Dedifferentiated amniotic fluid mesenchymal stem cell (primary cell): Measurements from ENCODE around the gene PTH2.

ENCODE experiments used
- DNase-seq: peaks from one replicate; pipeline ENCODE4 v3.0.0-alpha.2; 2016; ENCODE audit errors: extremely low spot score

PTH2 gene

DNA sequence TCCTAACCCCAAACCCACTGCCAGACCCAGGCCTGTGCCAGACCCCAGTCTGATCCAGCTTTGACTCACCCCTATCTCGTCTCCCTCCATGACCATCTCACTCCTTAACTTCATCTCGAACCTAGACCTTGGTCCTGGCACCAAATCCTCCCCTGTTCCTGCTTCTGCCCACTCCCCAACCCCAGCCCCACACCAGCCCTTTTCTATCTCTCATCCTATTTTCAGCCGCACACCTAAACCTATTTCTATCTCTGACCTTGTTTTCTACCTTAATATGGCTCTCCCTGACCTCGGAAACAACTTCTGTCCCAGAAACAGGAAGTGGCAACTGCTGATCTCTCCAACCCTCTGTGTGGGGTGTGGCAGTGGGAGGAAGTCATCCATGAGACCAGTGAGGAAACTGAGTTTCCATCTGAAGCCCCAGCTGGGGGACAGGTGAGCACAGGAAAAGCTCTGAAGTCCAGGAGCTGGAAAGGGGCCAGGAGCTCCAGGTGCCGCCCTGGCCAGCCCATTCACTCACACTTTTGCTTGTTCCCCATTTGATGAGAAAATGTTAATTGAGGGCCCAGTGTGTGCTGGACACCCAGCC, 13.7 kb downstream of the PTH2 start:
- no peak for DNase-seq

DNA sequence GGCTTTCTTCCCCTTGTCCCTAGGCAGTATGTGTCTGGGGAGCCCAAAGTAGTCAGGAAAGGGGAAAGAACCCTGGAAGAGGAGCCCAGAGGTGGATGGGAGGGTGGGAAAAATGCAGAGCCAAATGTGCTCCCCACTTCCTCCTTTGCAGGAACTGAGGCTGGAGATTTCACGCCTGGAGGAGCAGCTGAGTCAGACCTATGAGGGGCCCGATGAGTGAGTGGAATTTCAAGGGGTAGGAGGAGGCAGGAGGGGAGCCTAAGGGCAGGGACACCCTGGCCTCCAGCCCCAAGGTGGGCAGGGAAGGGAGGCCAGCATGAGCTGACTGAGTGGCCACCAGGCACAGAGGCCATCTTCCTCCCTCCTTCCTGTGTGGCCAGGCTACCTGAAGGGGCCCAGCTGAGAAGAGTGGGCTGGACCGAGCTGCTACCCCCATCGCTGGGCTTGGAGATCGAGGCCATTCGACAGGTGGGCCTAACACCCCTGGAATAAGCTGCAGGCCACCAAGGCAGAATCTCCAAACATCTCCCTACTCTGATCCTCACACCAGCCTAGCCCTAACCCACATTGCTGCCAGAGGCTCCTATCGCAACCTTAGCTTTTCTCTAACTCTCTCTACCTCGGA, 14.3 kb downstream of the PTH2 start:
- no peak for DNase-seq

DNA sequence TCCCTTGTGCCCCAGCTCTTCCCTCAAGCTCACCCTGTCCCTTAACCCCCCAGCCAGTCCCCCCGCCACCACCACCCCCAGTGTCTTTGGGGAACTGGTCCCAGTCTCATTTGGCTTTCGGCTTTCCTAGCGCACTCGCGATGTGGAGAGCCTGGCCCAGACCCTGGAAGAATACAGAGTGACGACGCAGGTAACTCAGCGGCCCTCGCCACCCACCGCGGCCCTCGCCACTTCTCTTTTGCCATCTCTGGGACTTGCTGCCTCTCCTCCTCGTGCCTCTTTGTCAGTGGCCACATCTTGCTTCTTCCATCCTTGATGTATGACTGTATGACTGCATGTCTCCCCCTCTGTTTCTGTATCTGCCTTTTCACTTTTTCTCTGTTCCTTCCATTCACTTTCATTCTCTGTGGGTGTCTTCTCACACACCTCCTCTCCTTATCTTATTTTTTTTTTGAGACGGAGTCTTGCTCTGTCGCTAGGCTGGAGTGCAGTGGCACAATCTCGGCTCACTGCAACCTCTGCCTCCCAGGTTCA, 15.7 kb downstream of the PTH2 start:
- no peak for DNase-seq

DNA sequence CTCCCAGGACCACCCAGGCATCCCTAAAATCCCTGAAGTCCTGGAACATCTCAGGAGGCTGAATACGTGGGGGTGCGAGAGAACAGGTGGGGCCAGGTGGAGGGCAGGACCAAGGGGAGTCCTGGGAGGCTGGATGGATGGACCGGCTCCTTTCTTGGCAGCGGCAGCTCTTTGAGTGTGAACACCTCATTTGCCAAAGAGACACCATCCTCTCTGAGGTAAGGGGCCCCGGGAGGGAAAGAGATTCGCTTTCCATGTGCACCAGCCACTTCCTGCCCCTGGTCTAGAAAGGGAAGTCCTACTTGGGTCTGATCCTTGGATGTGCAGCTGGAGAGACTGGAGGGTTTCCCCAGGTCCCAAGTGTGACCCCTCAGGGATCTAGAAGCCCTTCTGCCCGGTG, 16.2 kb downstream of the PTH2 start:
- DNase-seq = no peak

DNA sequence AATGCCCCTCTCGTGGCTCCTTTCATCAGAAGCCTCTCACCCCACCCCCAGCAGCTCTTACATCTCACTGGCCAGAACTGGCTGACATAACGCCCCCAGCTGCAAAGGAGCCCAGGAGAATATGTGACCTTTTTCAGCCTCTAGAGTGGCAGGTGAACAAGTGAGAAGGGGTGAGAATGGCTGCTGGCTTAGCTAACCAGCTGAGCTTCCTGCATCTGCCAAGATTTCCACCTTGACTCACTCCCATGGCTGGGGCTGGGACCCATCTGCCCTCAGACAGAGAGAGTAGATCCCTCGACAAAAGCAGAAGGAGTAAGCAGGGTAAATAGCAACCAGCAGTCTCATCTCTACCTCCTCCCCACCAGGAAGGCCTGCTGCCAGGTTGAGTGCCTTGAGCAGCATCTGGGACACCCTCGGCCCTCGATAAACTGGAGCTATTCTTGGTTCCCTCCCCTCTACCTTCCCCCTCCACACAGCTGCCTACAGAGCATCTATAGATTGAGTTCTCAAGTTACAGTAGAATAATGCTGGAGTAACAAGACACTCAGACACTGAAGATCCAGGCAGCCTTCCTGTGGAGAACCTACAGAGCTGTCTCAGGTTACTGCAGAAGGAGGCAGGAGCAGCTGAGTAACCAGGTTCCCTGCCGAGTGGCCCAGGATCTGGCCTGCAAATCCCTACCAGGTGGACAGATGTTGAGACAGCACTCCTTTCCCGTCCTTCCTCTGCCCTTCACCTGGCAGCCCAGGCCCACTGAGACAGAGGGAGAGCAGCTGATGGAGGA, 19.6 kb downstream of the PTH2 start:
- DNase-seq = no peak

DNA sequence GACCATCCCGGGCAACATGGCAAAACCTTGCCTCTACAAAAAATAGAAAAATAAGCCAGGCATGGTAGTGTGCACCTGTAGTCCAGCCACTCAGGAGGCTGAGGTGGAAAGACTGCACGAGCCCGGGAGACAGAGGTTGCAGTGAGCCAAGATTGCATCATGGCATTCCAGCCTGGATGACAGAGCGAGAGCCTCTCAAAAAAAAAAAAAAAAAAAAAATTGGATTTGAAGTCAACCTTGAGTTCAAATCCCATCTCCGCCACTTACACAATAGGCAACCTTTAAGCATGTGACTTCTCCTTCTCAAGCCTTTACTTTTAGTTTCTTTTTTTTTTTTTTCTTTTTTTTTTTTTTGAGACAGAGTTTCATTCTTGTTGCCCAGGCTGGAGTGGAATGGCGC, 23.2 kb downstream of the PTH2 start:
- no peak for DNase-seq

DNA sequence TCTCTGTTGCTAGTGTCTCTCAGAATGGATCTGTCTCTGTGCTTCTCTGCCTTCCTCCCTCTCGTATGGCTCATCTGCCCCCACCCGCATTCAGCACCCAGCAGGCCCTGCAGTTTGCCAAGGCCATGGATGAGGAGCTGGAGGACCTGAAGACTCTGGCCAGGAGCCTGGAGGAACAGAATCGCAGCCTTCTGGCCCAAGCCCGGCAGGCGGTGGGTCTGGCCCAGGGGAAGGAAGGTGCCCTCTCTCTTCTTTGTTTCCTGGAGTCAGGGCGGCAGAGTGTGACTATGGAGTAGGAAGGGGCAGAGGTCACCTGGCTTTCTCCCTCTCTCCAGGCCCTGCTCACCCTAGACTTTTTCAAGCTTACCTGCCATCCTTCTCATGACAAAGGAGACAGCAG, 24.3 kb downstream of the PTH2 start:
- no peak for DNase-seq

DNA sequence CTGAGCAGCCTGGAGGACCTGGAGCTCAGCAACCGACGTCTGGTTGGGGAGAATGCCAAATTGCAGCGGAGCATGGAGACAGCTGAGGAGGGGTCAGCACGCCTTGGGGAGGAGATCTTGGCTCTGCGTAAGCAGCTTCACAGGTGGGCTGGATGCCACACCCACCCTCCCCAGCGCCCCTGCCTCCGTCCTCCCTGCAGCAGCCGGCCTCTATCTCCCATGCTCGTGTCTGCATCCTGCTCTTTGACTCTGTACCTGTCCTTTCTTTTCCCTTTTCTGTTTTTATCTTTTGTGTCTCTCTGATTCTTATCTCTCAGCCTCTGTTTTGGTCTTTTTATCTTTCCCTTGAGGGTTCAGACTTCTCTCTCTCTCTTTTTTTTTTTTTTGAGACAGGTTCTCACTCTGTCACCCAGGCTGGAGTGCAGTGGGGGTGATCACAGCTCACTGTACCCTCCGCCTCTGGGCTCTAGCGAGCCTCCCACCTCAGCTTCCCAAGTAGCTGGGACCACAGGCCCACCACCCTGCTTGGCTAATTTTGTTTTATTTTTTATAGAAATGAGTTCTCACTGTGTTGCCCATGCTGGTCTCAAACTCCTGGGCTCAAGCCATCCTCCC, 25.1 kb downstream of the PTH2 start:
- DNase-seq = no peak

DNA sequence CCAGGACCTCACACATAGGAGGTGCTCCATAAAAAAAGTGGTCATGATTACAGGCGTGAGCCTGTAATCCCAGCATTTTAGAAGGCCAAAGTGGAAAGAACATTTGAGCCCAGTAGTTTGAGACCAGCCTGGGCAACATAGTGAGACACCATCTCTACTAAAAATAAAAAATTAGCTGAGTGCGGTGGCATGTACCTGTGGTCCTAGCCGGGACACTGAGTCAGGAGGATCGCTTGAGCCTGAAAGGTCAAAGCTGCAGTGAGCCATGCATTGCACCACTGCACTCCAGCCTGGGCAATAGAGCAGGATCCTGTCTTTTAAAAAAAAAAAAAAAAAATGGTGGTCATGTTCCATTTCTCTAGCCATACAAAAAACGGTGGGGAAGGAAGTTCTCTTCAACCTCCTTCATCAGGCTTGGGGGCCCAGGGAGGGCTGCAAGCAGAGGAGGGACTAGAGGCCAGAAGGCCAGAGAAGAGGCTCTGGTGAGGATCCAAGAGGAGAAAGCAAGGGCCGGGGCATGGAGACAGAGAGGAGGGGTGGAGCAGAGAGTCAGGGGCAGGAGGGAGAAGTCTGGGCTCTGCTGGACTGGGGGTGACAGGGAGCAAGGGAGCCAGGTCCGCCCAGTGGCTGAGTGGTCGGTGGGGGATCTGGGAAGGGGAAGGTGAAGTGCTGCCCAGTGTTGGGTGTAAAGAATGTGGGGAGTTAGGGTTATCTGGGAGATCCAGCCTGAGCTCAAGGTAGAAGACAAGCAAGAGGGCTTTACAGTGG, 26.3 kb downstream of the PTH2 start:
- no peak for DNase-seq

DNA sequence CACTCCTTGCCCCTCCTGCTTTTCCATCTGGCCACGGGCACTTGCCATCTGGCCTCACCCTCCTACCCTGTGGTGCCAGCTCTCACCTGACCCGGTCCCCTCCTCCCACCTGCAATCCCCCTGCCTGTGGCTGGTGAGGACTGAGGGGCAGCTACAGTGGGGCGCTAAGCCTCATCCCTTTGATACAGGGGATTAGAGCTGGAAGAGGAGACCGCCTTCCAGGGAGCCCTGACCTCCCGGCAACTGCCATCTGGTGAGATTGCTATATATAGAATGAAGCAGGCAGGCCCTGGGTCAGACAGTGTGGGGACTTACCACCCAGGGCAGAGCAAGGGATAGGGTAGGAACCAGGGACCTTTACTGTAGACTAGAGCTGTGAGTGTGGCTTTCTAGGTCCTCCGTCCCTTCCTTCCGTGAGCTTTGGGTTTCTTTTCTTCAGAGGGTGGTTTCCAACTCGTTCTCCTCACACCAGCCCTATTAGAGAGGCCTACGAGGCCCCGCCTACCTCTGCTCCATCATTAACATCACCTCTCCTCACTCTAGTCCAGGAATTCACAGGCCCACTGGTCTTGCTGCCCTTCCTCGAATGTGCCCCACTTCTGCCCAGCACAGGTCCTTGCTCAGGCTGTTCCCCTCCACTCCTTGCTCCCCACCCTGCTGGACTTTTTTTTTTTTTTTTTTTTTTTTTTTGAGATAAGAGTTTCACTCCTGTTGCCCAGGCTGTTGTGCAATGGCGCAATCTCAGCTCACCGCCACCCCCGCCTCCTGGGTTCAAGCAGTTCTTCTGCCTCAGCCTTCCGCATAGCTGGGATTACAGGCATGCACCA, 27.4 kb downstream of the PTH2 start:
- no peak for DNase-seq

DNA sequence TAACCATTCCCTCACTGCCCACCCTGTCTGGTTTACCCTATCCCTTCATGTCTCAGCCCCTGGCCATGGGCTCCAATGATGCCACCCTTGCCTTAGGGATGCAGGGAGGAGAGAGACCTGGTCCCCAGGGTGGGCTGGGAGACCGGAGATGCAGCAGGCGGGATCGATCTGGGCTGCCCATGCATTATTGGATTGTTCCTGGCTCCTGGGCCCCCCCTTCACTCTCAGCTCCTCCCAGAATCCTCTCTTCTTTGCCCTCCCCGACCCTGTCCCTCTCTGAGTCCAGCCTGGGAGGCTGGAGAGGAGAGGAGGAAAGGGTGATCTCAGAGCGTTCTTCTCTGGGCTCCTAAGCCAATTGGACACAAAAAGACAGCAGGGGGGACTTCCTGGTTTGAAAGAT, 29.4 kb downstream of the PTH2 start:
- DNase-seq = no peak

DNA sequence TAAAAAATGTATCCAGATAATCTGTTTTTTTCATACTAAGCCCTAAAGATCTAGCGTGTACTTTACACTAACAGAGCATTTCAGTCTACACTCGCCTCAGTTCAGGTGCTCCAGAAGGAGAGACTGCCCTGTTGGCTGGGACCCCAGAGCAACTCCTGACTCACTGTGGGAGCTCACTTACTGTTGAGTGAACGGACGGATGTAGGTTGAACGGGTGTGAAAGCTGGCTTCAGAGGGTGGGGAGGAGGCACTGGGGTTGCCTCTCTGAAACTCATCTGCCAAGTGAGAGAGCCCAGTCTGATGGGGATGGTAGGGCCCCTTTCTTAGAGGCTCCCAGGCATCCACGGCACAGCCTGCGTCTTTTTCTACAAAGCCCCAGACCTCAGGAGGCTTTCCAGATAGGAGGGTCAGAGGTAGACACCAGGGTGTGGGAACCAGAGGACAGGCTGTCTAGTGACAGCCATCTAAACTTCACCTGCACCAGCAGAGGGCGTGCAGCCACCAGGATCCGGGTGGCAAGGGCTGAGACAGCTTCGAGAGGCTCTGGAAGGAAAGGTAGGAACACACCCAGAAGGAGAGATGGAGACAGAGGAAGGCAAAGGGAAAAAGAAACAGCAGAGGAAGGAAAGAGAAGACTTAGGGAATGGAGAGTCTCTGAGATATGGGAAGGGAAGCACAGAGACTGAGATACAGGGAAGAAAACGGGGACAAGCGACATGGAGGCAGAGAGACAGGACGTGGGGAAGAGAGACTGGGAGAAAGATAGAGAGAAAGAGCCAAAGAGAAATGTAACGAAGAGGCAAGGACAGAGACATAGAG, 31.5 kb downstream of the PTH2 start:
- DNase-seq = peak; percentile 61

DNA sequence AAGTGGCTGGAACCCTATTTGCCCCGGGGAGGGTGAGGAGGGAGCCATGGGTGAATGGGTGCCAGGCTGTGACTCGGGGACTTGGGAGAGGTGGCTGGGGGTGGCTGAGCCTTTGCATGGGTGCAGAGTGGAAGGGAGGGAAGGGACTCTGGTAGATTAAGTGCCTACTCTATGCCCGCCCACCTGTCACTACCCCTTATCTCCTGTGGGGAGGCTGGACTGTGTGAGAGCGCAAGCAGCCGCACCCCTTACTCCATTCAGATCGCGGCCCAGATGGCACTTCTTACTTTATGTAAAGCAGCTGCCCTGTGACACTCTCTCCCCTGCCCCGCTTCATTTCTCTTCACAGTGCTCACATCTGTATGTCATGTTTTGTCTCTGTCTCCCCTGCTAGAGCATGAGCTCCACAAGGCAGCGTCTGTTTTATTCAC, 32.3 kb downstream of the PTH2 start:
- DNase-seq = no peak

DNA sequence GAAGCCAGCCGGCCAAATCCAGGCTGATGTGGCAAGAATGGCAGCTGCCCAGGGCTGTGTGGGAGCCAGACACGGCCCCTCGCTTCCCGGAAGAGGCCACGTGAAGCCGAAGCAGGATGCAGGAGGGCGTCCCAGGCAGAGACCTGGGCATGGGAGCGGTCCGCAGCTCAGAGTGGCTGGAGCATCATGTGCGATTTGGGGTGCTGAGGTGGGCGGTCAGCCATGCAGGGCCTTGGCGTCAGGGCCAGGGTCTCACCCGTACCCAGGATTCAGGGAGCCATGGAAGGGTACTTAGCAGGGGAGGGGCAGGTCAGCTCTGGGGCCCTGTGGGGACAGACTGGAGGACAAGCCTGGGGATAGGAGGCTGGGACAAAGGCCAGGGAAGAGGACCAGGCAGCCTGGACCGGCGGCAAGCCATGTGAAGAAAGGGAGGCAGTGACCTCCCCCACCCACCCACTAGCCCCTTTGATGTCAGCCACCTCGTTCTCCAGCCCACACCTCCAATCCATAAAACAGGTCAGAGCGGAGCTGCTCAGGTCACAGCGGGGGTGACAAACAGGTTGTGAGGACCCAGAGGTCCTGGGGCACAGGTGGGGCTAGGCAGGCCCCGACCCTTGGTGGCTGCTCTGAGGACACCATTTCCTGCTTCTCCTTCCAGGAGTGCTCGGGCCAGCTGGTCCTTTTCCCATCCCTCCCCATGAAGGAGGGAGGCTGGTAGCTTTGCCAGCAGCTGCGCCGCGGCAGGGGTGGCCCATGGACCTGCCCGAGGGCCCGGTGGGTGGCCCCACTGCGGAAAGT, 32.9 kb downstream of the PTH2 start:
- DNase-seq = no peak

DNA sequence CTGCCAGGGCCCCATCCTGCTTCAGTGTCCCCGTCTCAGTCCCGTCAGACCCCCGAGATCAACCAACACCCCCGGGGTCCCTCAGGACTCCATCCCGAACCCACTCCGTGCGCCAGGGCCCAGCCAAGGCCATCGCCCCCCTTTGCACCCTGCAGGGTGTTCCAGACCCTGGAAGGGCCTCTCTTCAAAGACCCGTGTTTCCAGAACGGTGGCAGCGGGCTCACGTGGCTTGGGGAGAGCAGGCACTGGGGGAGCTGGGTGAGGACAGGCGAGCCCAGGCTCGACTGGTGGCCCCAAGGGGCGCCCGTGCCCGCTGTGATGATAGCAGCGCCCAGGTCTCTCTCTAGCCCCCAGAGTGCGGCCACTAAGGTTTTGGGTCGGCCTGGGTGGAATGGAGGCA, 33.8 kb downstream of the PTH2 start:
- DNase-seq = no peak

DNA sequence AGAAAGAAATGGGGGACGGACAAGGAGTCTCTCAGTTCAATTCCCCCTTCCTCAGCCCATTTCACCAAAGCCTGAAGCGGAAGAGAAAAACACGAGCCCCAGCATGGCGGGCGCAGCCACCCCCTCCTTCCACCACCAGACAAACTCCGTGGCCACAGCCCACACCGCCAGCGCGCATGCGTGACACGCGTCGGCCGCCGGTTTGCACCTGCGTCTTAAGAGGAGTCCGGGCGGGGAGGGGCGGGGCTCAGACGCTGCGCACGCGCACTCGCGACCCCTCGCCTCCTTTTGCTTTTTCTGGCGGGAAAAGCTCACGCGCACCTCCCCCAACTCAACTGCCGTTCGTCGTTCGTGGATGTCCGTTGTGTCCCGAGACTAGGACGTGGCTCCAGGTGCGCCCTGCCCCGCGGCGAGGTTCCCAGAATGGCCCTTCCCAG, 35.3 kb downstream of the PTH2 start, which contains the start of gene KASH5:
TSS of gene KASH5 (plus strand) at position 314 of the 437 bp plus-strand sequence. CDS start 2,635 bp downstream, outside the sequence.
- no peak for DNase-seq

DNA sequence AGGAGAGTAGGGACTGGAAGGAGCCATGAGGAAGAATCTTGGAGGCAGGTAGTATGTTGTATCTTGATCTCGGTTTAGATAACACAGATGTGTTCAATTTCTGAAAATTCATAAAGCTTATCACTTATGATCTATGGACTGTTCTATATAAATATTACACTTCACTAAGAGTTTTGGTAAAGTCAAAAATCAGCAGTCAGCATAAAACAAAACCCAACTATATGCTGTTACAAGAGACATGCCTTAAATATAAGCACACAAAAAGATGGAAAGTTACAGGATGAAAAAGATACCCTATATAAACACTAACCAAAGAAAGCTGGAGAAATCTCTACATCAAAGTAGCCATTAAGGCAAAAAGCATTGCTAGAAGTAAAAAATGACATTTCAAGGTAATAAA, 39.6 kb downstream of the PTH2 start:
- no peak for DNase-seq

DNA sequence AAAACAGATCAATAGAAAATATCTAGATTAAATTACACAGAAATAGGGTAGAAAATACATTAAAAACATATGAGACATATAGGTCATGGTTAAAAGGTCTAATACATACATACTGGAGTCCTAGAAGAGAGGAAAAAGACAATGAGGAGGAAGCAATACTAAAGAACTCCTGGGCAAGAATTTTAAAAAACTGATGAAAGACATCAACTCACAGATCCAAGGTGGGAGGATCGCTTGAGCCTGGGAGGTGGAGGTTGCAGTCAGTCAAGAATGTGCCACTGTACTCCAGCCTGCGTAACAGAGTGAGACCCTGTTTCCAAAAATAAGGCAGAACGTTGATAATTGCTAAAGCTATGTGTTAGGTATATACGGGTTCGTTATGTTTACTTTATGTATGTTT, 40.6 kb downstream of the PTH2 start:
- no peak for DNase-seq

DNA sequence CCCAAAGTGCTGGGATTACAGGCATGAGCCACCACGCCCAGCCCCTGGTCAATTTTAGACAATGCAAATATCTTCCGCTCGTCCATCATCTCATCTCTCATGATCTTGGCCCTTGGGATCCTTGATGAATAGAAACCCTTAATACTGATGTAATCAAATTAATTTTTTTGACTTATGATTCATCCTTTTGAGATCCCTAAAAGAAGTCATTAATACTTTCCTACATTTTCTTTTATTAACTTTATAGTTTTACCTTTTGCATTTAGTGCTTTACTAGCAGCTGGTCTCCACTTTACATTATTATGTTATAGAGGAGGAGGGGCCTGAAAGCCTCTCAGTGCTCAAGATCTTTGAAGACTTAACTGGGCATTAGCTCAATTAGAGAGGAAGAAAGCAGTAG, 42.9 kb downstream of the PTH2 start:
- DNase-seq = no peak
